Left lung (tissue), 10 donors: ENCODE results near the gene INKA1. TPM values are rescaled to one million over a fixed set of nuclear protein-coding genes. Genes with fewer than 3 reads are reported as not detected.

Experiments
- ATAC-seq: fragments of 200-7000 bp; cut with Tn5 transposase; one replicate; pipeline ENCODE4 v1.9.1; 2020; ENCODE audit warnings: moderate library complexity
- DNase-seq, 4 donors: peaks; one replicate each; pipeline ENCODE4 v3.0.0-alpha.2; 2013 to 2020
- H3K27ac ChIP-seq, 2 donors: fragments of 200-600 bp; sonication (generic) in 1 of 2; one replicate each; pipeline versions ENCODE4 v1.5.0 to v1.8.0; 2020 to 2021
- H3K27me3 ChIP-seq, 2 donors: fragments of 200-600 bp; sonication (generic) in 1 of 2; one replicate each; pipeline versions ENCODE4 v1.5.0 to v1.8.0; 2020 to 2021
- H3K36me3 ChIP-seq, 2 donors: fragments of 200-600 bp; sonication (generic) in 1 of 2; one replicate each; pipeline versions ENCODE4 v1.5.0 to v1.8.0; 2020 to 2021
- H3K4me1 ChIP-seq, 2 donors: fragments of 200-600 bp; one replicate each; pipeline ENCODE4 v1.8.0; 2021
- H3K4me3 ChIP-seq, 2 donors: fragments of 200-600 bp; sonication (generic) in 1 of 2; one replicate each; pipeline versions ENCODE4 v1.5.0 to v1.8.0; 2020 to 2021; ENCODE audit warnings: mild to moderate bottlenecking in 1 of 2
- H3K9me3 ChIP-seq, 2 donors: fragments of 200-600 bp; sonication (generic) in 1 of 2; one replicate each; pipeline versions ENCODE4 v1.5.0 to v1.8.0; 2020 to 2021
- CTCF ChIP-seq, 2 donors: fragments of 200-600 bp; sonication (generic) in 1 of 2; IDR thresholded peaks; one replicate each; pipeline versions ENCODE4 v1.5.0 to v1.8.0; 2021; ENCODE audit warnings: antibody characterized with exemption in 2 of 2
- intact Hi-C, 2 donors: fragments of 100-400 bp; cut with DNase I; formaldehyde crosslinking; loops; one replicate each; pipeline versions ENCODE4 v1.11.2 to v1.14.2; 2022
- polyA plus RNA-seq, 6 donors: library from polyadenylated mRNA; unstranded; fragments of 120-200 nt; gene quantifications; one replicate each; pipeline ENCODE4 v1.2.1, GENCODE V29; 2013; ENCODE audit not compliant: insufficient read length in 6 of 6
- total RNA-seq, 2 donors: library from RNA; stranded (reverse); fragmentation: NEBNext Ultra II Directional; extraction: Animal tissue kit (Norgen Biotek cat#: 25700); gene quantifications; one replicate each; pipeline ENCODE4 v1.2.1, GENCODE V29; 2021
- donor health status: DM: no; HTN: yes; CAD: no.
- donor health status: DM: no; HTN: no; CAD: no.

INKA1 gene
- total and polyA plus RNA-seq, 8 donors = 3.7 to 18.9 (median 13.3) TPM

GRCh38 chr3:49786357-49787181 lies 16.5 kb upstream of the INKA1 start, which contains the start of gene IP6K1:
Gene IP6K1, minus strand, starts transcription at chr3:49786542. Its CDS starts 38,502 bp downstream, at chr3:49748040.
- Histone ChIP-seq H3K4me1 (peaks cover 10 to 40% of the 10 kb centered on the region in 2 donors), H3K36me3 (peaks cover 0 to 23% of the 10 kb centered on the region in 2 donors), H3K27ac (peak within 1 kb of the TSS; percentile 91 to 95), H3K9me3 (no peaks in the 10 kb centered on the region), H3K4me3 (peak within 1 kb of the TSS; percentile 70 to 85), H3K27me3 (no peaks in the 10 kb centered on the region)
- ATAC-seq = peak; percentile 99
- TF ChIP-seq CTCF (IDR thresholded peaks at IDR 0.05) = peak in 1 of 2 donors; percentile 22
- peak; percentile 99 to 100 (median 100) for DNase-seq
- intact Hi-C loops = no loop called here

- no peak for TF ChIP-seq CTCF (IDR thresholded peaks at IDR 0.05)
- peak overlapping the region in 1 of 2 donors; percentile 70 for H3K4me3 ChIP-seq
- H3K4me1 ChIP-seq = peaks cover 10 to 35% of the 10 kb centered on the region in 2 donors
- H3K27me3 ChIP-seq = no peaks in the 10 kb centered on the region
- intact Hi-C loops = no loop called here
- H3K9me3 ChIP-seq = no peaks in the 10 kb centered on the region
- H3K27ac ChIP-seq = peak overlapping the region; percentile 91 to 95
- DNase-seq (no peak), ATAC-seq (no peak)
- H3K36me3 ChIP-seq = peaks cover 0 to 17% of the 10 kb centered on the region in 2 donors
These were observed 15.9 kb upstream of the INKA1 start for GRCh38 chr3:49787182-49787464.

- Histone ChIP-seq H3K27ac (peak overlapping the region; percentile 91 to 95), H3K36me3 (peaks cover 0 to 15% of the 10 kb centered on the region in 2 donors), H3K4me3 (no peak overlapping the region), H3K27me3 (no peaks in the 10 kb centered on the region), H3K4me1 (peaks cover 10 to 33% of the 10 kb centered on the region in 2 donors), H3K9me3 (no peaks in the 10 kb centered on the region)
- intact Hi-C loops = no loop called here
- TF ChIP-seq CTCF (IDR thresholded peaks at IDR 0.05) = no peak
- no peak for ATAC-seq
- DNase-seq = no peak
These were observed 15.5 kb upstream of the INKA1 start for GRCh38 chr3:49787536-49787935.

GRCh38 chr3:49788056-49788455 lies 15.0 kb upstream of the INKA1 start:
- Histone ChIP-seq H3K36me3 (peaks cover 0 to 12% of the 10 kb centered on the region in 2 donors), H3K4me3 (no peak overlapping the region), H3K27me3 (no peaks in the 10 kb centered on the region), H3K4me1 (peaks cover 10 to 33% of the 10 kb centered on the region in 2 donors), H3K27ac (no peak overlapping the region), H3K9me3 (no peaks in the 10 kb centered on the region)
- no peak for DNase-seq
- no peak for ATAC-seq
- TF ChIP-seq CTCF (IDR thresholded peaks at IDR 0.05) = no peak
- intact Hi-C loops = no loop called here

GRCh38 chr3:49790626-49791411 lies 12.2 kb upstream of the INKA1 start:
- intact Hi-C loops = no loop called here
- Histone ChIP-seq H3K36me3 (no peaks in the 10 kb centered on the region), H3K4me1 (peaks cover 0 to 9% of the 10 kb centered on the region in 2 donors), H3K27ac (no peak overlapping the region), H3K4me3 (no peak overlapping the region), H3K27me3 (no peaks in the 10 kb centered on the region), H3K9me3 (no peaks in the 10 kb centered on the region)
- DNase-seq (no peak), ATAC-seq (no peak)
- TF ChIP-seq CTCF (IDR thresholded peaks at IDR 0.05) = no peak
